HTERT RPE-1 (cell line): Measurements from ENCODE around the gene SLC22A8.
"Not testable (repeated sequence)": the region's sequence is repeated elsewhere in the genome, so short reads cannot be mapped to it uniquely, and the experiment has no call there.

Experiments used
- in situ Hi-C: fragments of 300-500 bp; cut with MboI; formaldehyde crosslinking; loops from 4 replicates; pipeline ENCODE4 v1.14.3; 2020; ENCODE audit warnings: low sequenced_read_pairs

The SLC22A8 gene

GRCh38 chr11:62994775-62995174 is 20.9 kb downstream of the SLC22A8 start:
- in situ Hi-C loops, result no loop called here

GRCh38 chr11:62988276-62988675 is 27.4 kb downstream of the SLC22A8 start:
- in situ Hi-C loops, result no loop called here

- in situ Hi-C loops, result no loop called here
These were observed 30.4 kb downstream of the SLC22A8 start for GRCh38 chr11:62985041-62985750.

GRCh38 chr11:62984451-62984991 is 31.1 kb downstream of the SLC22A8 start, which contains the start of gene SLC22A6:
Gene SLC22A6 (minus strand): TSS chr11:62984967. CDS start chr11:62984690, 277 bp downstream.
- in situ Hi-C loops, result no loop called here

- in situ Hi-C loops, result no loop called here
These were observed 32.0 kb downstream of the SLC22A8 start for GRCh38 chr11:62983536-62984199.

GRCh38 chr11:62981743-62982142 is 33.9 kb downstream of the SLC22A8 start:
- in situ Hi-C loops, result no loop called here

GRCh38 chr11:62980133-62980760 is 35.4 kb downstream of the SLC22A8 start:
- in situ Hi-C loops, result no loop called here

- in situ Hi-C loops, result no loop called here
These were observed 39.5 kb downstream of the SLC22A8 start for GRCh38 chr11:62976109-62976508.

- in situ Hi-C loops, result no loop called here
These were observed 40.7 kb downstream of the SLC22A8 start for GRCh38 chr11:62974848-62975522.

- in situ Hi-C loops, result no loop called here
These were observed 50.1 kb downstream of the SLC22A8 start for GRCh38 chr11:62965574-62965973.

- in situ Hi-C loops, result no loop called here
These were observed 53.2 kb downstream of the SLC22A8 start for GRCh38 chr11:62962391-62962790.

- in situ Hi-C loops, result no loop called here
These were observed 54.5 kb downstream of the SLC22A8 start for GRCh38 chr11:62961017-62961570.

- in situ Hi-C loops, result no loop called here
These were observed 56.1 kb downstream of the SLC22A8 start for GRCh38 chr11:62959422-62959980.

- in situ Hi-C loops, result no loop called here
These were observed 56.9 kb downstream of the SLC22A8 start for GRCh38 chr11:62958547-62959421.

GRCh38 chr11:62957147-62957546 is 58.5 kb downstream of the SLC22A8 start:
- in situ Hi-C loops, result no loop called here

- in situ Hi-C loops, result no loop called here
These were observed 61.2 kb downstream of the SLC22A8 start for GRCh38 chr11:62954478-62954877.

GRCh38 chr11:62953811-62954210 is 61.8 kb downstream of the SLC22A8 start:
- in situ Hi-C loops, result no loop called here

- in situ Hi-C loops, result no loop called here
These were observed 66.8 kb downstream of the SLC22A8 start for GRCh38 chr11:62948765-62949320.

GRCh38 chr11:62945538-62945937 is 70.1 kb downstream of the SLC22A8 start:
- in situ Hi-C loops, result not testable (repeated sequence)
